ENCODE measurements around the gene LRRC4B.

Gene LRRC4B

GRCh38 chr19:50485284-50485955, 82.8 kb downstream of the LRRC4B start:
- in situ Hi-C loops (cut with HindIII; ENCODE audit: low sequenced_read_pairs): no loop called here
- no peak for TF ChIP-seq CTCF (IDR thresholded peaks at IDR 0.05; ENCODE audit: low read depth, low read length, missing control alignments)
- no peak for DNase-seq (ENCODE audit: low read depth)
- no peak overlapping the region for H3K4me3 ChIP-seq (ENCODE audit: low read depth, low read length)

GRCh38 chr19:50482916-50483315, 85.3 kb downstream of the LRRC4B start:
- in situ Hi-C loops (cut with HindIII; ENCODE audit: low sequenced_read_pairs): no loop called here
- TF ChIP-seq CTCF (IDR thresholded peaks at IDR 0.05; ENCODE audit: low read depth, low read length, missing control alignments): no peak
- no peak overlapping the region for H3K4me3 ChIP-seq (ENCODE audit: low read depth, low read length)
- no peak for DNase-seq (ENCODE audit: low read depth)

- no peak overlapping the region for H3K4me3 ChIP-seq (ENCODE audit: low read depth, low read length)
- no peak for TF ChIP-seq CTCF (IDR thresholded peaks at IDR 0.05; ENCODE audit: low read depth, low read length, missing control alignments)
- in situ Hi-C loops (cut with HindIII; ENCODE audit: low sequenced_read_pairs): no loop called here
- DNase-seq (ENCODE audit: low read depth): no peak
Measured at GRCh38 chr19:50482271-50482855, 85.9 kb downstream of the LRRC4B start.

GRCh38 chr19:50481351-50482149, 86.7 kb downstream of the LRRC4B start:
- DNase-seq (ENCODE audit: low read depth): no peak
- in situ Hi-C loops (cut with HindIII; ENCODE audit: low sequenced_read_pairs): no loop called here
- no peak for TF ChIP-seq CTCF (IDR thresholded peaks at IDR 0.05; ENCODE audit: low read depth, low read length, missing control alignments)
- H3K4me3 ChIP-seq (ENCODE audit: low read depth, low read length): no peak overlapping the region

GRCh38 chr19:50480281-50481111, 87.7 kb downstream of the LRRC4B start:
- DNase-seq (ENCODE audit: low read depth): no peak
- in situ Hi-C loops (cut with HindIII; ENCODE audit: low sequenced_read_pairs): no loop called here
- H3K4me3 ChIP-seq (ENCODE audit: low read depth, low read length): no peak overlapping the region
- no peak for TF ChIP-seq CTCF (IDR thresholded peaks at IDR 0.05; ENCODE audit: low read depth, low read length, missing control alignments)

GRCh38 chr19:50479761-50480251, 88.4 kb downstream of the LRRC4B start:
- no peak for TF ChIP-seq CTCF (IDR thresholded peaks at IDR 0.05; ENCODE audit: low read depth, low read length, missing control alignments)
- no peak for DNase-seq (ENCODE audit: low read depth)
- in situ Hi-C loops (cut with HindIII; ENCODE audit: low sequenced_read_pairs): no loop called here
- no peak overlapping the region for H3K4me3 ChIP-seq (ENCODE audit: low read depth, low read length)
